HK-2 (cell line): Measurements from ENCODE around the gene NFASC.
A peak's percentile ranks its signal among the peaks of the same experiment; 100 is the strongest.

Experiments
- DNase-seq: peaks from one replicate; pipeline ENCODE4 v3.0.0-alpha.2; 2018; ENCODE audit not compliant: unreplicated experiment

NFASC gene

DNA sequence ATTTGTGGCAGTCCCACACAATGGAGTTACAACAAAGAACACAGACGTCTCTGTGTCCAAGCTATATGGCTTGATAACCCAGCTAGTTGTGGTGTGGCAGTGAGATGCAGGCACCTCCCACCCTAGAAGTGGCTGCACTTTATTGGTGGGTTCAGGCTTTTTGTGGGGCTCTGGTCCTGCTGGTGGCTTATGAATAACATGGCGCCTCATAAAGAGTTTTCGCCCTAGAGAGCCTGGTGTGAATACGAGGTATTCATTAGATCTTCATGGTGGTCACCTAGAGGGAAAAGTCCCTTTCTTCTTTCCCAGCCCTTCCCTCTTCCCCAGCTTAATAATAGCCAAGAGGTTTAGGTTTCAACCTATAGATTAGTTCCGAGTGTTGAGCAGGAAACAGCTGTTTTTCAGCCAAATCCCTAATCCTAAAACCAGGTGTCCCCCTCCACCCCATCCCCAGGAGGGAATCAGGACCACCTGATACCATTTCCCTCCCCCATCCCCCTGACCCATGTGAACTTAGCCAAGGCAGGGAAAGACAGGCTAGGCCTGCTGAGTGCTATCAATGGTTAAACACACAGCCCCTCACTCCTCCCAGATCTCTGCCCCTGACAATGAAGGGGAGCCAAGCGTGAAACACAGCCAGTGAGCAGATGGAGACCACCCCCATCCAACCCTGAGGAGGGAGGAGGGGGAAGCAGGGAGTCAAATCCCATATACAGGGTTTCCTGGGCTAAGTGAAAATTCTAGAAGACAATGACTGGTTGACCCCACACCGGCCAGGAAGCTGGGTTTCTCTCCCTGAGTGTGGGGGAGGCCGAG, 58.2 kb downstream of the NFASC start:
- no peak for DNase-seq

DNA sequence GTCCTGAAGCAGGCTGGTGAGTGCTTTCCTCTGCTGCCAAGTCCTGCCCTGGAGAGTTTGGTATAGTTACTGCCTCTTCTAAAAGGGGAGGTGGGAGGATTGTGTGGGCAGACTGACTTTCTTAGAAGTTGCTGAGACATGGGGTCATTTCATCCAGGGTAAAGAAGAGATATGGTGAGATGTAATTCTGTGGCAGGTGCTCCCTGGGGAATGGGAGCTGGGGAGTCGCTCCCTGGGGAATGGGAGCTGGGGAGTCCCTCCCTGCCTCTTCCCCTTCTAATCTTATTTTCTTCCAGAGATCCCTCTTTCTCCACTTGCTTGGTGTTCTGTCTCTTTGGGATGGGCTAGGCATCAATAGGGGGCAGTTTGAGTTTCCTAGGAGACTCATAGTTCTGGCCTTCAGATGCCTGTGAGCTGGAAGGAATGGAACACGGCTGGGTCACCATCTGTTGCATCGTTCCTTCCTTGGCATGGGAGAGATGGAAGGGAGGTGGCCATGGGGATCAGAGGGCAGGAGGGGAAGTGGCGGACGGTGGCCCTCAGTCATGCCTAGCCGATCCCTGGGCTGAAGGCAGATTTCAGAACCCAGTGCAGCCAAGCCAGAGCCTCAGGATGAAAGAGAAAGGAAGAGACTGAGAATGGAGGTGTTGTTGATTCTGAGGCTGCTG, 59.0 kb downstream of the NFASC start:
- DNase-seq: no peak

GRCh38 chr1:204930155-204930523, 59.5 kb downstream of the NFASC start:
- no peak for DNase-seq

DNA sequence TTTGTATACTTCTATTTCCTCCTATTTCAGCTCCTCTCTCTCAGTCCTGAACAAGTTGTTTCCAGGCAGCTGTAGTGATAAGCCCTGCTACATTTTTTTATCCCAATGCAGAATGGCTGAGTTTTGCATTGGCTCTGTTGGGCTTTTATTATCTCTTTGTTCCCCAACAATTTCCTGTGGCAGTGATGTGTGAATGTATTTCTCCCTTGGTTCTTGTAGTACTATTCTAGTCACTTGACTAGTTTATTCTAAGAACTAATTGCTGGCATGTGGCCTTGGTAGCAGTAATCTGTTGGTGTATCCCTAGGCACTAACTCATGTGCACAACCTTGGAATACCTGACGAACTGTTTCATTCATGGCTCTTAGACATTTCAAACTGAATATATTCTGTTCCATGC, 60.7 kb downstream of the NFASC start:
- no peak for DNase-seq

GRCh38 chr1:204931768-204932572, 61.3 kb downstream of the NFASC start:
- DNase-seq: no peak

DNA sequence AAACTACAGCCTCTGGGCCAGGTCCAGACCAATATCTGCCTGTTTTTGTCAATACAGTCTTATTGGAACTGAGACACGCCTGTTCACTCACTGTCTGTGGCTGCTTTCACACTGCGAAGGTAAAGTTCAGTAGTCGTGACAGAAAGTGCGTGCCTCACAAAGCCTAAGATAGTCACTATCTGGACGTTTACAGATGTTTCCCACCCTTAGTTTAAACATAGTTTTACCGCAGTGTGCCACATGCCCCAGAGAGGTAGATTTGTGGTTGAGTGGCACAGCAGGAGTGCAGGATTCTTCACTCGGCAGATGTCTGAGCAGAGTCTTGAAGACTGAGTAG, 61.9 kb downstream of the NFASC start:
- no peak for DNase-seq

DNA sequence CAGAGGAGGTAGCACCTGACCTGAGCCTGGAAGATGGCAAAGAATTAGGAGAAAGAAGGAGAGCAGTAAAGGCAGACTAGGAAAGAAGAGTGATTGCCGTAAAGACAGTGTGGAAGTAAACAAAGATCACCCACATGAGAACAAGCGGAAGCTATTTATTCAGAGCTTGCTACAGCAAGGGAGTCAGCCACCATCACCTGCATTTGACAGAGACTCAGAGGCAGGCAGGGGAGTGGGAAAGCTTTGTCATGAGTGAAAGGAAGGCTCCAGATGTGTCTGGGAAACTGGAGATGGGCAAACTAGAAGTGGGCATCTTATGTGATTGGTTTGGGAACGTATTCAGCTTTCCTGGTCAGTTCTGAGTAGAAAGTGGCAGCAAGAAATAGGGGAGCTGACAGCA, 64.5 kb downstream of the NFASC start:
- no peak for DNase-seq

- no peak for DNase-seq
Measured at GRCh38 chr1:204936765-204937164, 66.1 kb downstream of the NFASC start.

DNA sequence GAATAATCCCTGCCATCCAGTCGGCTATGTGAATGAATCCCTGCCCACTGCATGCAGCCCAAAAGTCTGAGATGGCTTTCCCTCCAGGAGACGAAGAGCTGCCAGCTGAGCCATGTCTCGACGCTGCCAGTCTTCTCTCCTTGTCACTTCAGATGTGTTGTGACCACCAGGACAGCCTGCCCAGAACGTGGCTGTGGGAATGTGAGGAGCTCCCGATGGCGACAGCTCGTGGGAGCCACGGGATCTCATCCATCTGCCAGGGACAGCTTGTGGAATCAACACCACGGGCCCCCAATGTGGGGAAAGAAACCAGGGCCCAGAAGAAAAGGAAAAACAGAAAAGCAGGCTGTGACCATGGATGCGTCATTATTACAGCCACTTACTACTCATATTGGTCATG, 67.2 kb downstream of the NFASC start:
- no peak for DNase-seq

DNA sequence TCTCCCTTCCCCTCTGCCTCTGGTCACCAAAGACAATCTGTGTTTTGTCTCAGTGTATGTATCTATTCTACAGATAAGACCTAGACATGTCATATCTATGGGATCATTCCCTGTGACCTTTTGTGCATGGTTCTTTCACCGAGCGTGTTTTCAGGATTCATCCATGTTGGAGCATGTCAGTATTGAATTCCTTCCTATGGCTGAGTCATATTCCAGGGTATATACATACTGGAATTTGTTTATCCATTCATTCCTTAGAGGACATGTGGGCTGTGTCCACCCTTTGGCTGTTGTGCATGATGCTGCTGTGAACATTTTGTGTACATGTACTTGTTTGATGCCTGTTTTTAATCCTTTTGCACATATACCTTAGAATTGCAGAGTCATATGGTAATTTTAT, 69.9 kb downstream of the NFASC start:
- no peak for DNase-seq

GRCh38 chr1:204941421-204942338, 71.0 kb downstream of the NFASC start:
- DNase-seq: peak; percentile 70

DNA sequence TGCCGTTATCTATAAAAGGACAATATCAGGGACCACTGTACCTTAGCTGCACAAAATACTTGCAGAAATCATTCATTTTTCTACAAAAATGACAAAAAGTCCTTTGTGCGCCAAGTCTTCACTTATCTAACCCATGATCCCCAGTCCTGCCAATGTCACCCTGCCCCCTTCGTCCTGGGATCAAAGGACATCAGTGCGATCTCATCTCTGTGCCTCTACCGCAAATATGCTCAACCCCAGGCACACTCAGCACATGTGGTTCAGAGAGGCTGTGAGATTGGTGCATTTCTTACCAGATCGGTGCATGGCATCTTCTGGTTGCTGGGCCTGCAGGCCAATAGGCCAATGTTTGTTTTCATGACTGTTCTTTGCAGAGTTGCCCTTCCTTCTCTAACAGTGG, 72.8 kb downstream of the NFASC start:
- no peak for DNase-seq

DNA sequence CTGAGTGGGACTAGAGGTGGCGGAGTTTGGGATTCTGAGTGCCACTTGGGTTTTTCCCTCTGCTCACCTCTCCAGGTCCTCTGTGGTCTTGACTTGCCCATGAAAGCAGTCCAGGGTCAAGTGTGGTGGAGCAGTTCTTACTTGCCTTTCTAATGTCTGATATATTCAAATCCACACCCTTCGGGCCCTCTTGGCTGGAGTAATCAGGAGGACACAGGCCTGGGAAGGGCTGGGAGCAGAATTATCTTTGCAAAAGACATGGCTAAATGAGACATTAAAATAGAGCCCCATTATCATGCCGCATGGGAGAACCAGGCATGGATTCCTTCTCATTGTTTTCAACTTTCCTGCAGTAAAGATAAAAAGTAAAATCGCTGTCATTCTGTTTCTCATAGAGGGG, 74.0 kb downstream of the NFASC start:
- no peak for DNase-seq

DNA sequence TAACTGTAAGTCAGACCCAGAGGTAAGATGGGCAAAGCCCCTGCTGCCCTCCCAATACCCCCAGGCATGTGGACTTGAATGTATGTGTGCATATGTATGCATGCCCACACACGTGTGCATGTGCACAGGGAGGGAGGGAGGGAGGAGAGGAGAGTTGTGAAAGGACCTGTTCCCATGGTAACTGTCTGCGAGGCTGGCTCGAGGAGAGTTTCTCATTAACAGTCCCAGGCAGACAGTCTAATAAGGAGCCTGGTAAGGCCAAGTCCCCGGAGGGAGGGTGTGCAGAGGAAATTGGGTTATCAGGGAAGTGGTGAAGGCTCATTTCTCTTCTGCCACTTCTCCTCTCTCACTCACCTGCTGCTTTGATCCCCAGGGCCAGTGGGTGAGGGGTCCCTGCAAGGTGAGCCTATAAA, 74.9 kb downstream of the NFASC start:
- DNase-seq: no peak

DNA sequence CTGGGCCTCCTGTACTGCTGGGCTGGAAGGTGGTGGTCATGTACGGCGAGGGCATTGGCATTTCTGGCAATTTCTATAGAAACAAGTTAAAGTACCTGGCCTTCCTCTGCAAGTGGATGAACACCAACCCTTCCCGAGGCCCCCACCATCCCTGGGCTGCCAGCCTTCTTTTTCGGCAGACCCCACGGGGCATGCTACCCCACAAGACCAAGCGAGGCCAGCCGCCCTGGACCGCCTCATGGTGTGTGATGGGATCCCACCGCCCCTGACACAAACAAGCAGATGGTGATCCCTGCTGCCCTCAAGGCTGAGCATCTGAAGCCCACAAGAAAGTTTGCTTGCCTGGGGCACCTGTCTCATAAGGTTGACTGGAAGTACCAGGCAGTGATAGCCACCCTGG, 76.0 kb downstream of the NFASC start:
- DNase-seq: no peak

- DNase-seq: no peak
Measured at GRCh38 chr1:204947338-204947737, 76.7 kb downstream of the NFASC start.

DNA sequence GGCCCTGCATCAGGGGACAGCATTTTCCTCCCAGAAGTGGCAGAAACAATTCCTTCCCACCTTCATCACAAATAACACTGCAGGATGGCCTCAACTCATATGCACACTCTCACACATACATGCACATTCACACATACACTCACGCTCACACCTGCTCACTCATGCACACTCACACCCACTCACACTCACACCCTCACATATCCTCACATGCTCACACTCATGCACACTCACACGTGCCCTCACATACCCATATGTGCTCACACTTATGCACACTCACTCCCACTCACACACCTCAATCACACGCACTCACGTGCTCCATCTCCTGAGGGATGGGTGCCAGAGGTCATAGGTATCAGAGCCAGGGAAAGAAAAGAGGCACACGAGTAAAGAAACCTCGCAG, 77.1 kb downstream of the NFASC start:
- DNase-seq: no peak

DNA sequence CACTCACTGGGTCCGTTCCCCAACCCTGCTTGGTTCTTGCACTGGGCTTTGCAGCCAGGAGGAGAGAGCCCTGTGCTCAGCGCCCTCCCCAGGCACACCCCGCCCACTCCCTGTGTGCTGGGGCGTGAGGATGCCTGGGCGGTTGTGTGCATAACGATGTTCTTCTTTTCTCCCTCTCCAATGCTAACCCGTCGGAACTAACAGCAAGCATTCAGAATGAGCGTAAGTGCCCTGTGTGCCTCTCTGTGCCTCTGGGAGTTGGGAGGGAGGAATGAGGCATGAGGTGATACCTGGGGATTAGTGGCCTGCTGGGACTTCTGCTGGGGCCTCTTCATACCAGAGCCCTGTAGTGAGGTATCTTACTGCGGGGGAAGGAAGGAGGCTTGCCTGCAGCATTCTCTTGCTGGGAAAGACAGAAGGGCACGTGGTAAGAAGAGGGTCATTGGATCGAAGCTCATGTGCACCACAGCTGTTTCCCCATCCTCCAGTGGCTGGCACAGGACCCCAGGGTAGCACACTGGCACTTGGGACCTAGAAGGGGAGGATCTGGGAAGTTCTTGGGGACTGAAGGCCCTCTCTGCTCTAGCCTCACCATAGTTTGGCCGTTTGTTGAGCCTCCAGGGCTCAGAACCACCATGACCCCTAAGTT, 79.8 kb downstream of the NFASC start:
- DNase-seq: no peak

DNA sequence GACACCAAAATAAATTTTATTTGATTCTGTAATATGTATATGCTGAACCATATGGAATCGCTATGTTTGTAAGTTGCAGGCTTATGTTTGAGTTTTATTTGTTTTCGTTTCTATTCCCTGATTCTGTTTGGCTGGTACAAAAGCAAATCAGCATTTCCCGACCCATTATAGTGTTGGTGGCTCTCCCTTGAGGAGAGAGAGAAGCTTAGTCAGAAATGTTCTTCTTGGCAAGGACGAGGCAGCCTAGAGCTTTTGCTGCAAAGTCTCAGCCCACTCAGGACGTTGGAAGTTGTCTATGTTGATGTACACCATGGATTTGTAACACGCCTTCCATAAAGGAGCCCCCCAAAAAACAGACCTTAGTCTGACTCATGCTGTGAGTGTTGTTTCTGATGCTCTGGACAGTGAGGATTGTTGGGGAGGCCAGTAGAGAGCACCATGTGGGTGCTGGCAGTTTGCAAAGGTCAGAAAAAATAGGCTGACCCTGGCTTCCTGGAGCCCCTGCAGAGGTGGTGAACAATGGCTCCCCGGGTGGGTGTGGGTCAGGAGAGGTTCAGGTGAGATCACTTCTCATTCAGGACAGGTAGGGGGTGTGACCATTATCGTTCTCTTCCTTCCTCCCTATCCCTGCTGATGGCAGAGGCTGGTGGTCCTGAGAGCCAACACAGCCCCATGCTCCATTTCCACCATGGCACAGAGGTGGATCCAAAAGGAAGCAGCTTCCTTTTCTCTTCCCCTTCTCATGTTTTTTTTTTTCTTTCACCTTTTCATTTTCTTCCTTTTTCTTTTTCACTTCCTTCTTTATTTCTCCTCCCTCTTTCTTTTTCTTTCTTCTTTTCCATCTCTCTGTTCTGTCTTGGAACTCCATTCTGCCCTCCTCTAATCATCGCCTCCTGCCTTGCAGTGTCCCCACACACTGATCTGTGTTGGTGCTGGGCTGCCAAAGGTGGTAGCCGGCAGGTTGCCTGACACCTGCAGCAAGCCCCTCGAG, 88.0 kb downstream of the NFASC start:
- DNase-seq: no peak

GRCh38 chr1:204959374-204959773, 88.7 kb downstream of the NFASC start:
- no peak for DNase-seq
